ENCODE data around the gene MGMT.

Gene MGMT

GRCh38 chr10:129743738-129744133 is 276.7 kb downstream of the MGMT start:
- CTCF ChIA-PET = no interaction called here
- POLR2A ChIA-PET (ENCODE audit: low non-redundant PET) = no interaction called here

GRCh38 chr10:129744134-129745111 is 277.4 kb downstream of the MGMT start:
- DNase-seq (ENCODE audit: low spot score) = no peak
- ChIA-PET POLR2A (ENCODE audit: low non-redundant PET) (no interaction called here), CTCF (no interaction called here)
- no peak for TF ChIP-seq CTCF (conservative IDR thresholded peaks at IDR 0.05; ENCODE audit: low read depth)
- no peak overlapping the region for H3K27ac ChIP-seq

More at GRCh38 chr10:129743738-129744133, 276.7 kb downstream of the MGMT start:
- TF ChIP-seq CTCF (conservative IDR thresholded peaks at IDR 0.05; ENCODE audit: low read depth) = no peak
- DNase-seq (ENCODE audit: low spot score) = no peak
- H3K27ac ChIP-seq = no peak overlapping the region

GRCh38 chr10:129745186-129745750 is 278.2 kb downstream of the MGMT start:
- TF ChIP-seq CTCF (conservative IDR thresholded peaks at IDR 0.05; ENCODE audit: low read depth) = no peak
- ChIA-PET CTCF (interaction anchor here (0.6 kb wide), 1 partner anchor 216 kb away, joined by 10 read pairs; no protein-coding TSS in a partner anchor), POLR2A (ENCODE audit: low non-redundant PET) (no interaction called here)
- no peak for DNase-seq (ENCODE audit: low spot score)
- no peak overlapping the region for H3K27ac ChIP-seq

GRCh38 chr10:129754211-129755050 is 287.4 kb downstream of the MGMT start:
- DNase-seq (ENCODE audit: low spot score) = no peak
- ChIA-PET POLR2A (ENCODE audit: low non-redundant PET) (no interaction called here), CTCF (no interaction called here)

GRCh38 chr10:129755158-129755591 is 288.1 kb downstream of the MGMT start:
- POLR2A ChIA-PET (ENCODE audit: low non-redundant PET) = no interaction called here
- DNase-seq (ENCODE audit: low spot score) = no peak
- TF ChIP-seq CTCF (conservative IDR thresholded peaks at IDR 0.05; ENCODE audit: low read depth) = no peak
- no peak overlapping the region for H3K27ac ChIP-seq
- CTCF ChIA-PET = no interaction called here

More at GRCh38 chr10:129754211-129755050, 287.4 kb downstream of the MGMT start:
- no peak overlapping the region for H3K27ac ChIP-seq
- TF ChIP-seq CTCF (conservative IDR thresholded peaks at IDR 0.05; ENCODE audit: low read depth) = no peak

GRCh38 chr10:129755621-129756020 is 288.6 kb downstream of the MGMT start:
- TF ChIP-seq CTCF (conservative IDR thresholded peaks at IDR 0.05; ENCODE audit: low read depth) = no peak
- POLR2A ChIA-PET (ENCODE audit: low non-redundant PET) = no interaction called here
- CTCF ChIA-PET = no interaction called here
- H3K27ac ChIP-seq = no peak overlapping the region
- no peak for DNase-seq (ENCODE audit: low spot score)
